ENCODE measurements around the gene SASH1.

- TF ChIP-seq GATA2 (IDR thresholded peaks at IDR 0.05; ENCODE audit: low read depth, low read length) = no peak
- TF ChIP-seq GATA3 (IDR thresholded peaks at IDR 0.05; ENCODE audit: low read depth, low read length) = no peak
Measured at GRCh38 chr6:148455674-148456558, 113.3 kb downstream of the SASH1 start.

All from SH-SY5Y (cell line).